Naive thymus-derived CD4-positive, alpha-beta T cell (primary cell): Measurements from ENCODE around the gene SVIL. TPM values are rescaled to one million over a fixed set of nuclear protein-coding genes. Genes with fewer than 3 reads are reported as not detected.

Source experiments
- ATAC-seq: fragments of 150-1000 bp; cut with Tn5 transposase; 2 replicates; pipeline ENCODE4 v1.10.0; 2021; ENCODE audit warnings: mild to moderate bottlenecking, moderate library complexity
- CTCF ChIA-PET: fragments of 350-600 bp; sonication (Branson Sonifier 250); formaldehyde crosslinking; loops from one replicate; lab custom pipeline; 2021; ENCODE audit warnings: antibody characterized with exemption; lab: Charles Lee
- POLR2A ChIA-PET: fragments of 350-600 bp; sonication (Branson Sonifier 250); formaldehyde crosslinking; loops from one replicate; lab custom pipeline; 2021; ENCODE audit warnings: antibody characterized with exemption, inconsistent platforms; lab: Charles Lee
- DNase-seq, 9 donors: peaks; one replicate each; pipeline versions ENCODE4 v3.0.0 to v3.0.0-alpha.2; 2020 to 2022; ENCODE audit warnings: mixed read lengths in 1 of 9
- H3K27ac ChIP-seq: one replicate; pipeline ENCODE4 v1.7.0; 2013; ENCODE audit warnings: mild to moderate bottlenecking, low read depth, low read length, moderate library complexity
- H3K27me3 ChIP-seq, 2 donors: one replicate each; pipeline ENCODE4 v1.7.0; 2013; ENCODE audit warnings: low read length in 2 of 2, mild to moderate bottlenecking in 2 of 2, moderate library complexity in 2 of 2; ENCODE audit not compliant: control insufficient read depth in 2 of 2, insufficient read depth in 2 of 2
- H3K36me3 ChIP-seq, 3 experiments: 1 replicate in 2 of 3; 2 replicates in 1 of 3; pipeline ENCODE4 v1.7.0; 2013; ENCODE audit warnings: low read length in 3 of 3, mild to moderate bottlenecking in 3 of 3, moderate library complexity in 1 of 3; ENCODE audit not compliant: insufficient read depth in 3 of 3, control insufficient read depth in 2 of 3
- H3K4me1 ChIP-seq, 2 donors: one replicate each; pipeline ENCODE4 v1.7.0; 2013; ENCODE audit warnings: low read length in 2 of 2, mild to moderate bottlenecking in 2 of 2, moderate library complexity in 1 of 2; ENCODE audit not compliant: control insufficient read depth in 2 of 2, insufficient read depth in 2 of 2
- H3K4me3 ChIP-seq: 2 replicates; pipeline ENCODE4 v1.7.0; 2013; ENCODE audit warnings: mild to moderate bottlenecking, low read length
- H3K9me3 ChIP-seq, 3 experiments: 1 replicate in 2 of 3; 2 replicates in 1 of 3; pipeline ENCODE4 v1.7.0; 2013; ENCODE audit warnings: low read length in 3 of 3; ENCODE audit not compliant: control insufficient read depth in 2 of 3
- H3K27ac Mint-ChIP-seq, 9 donors: one replicate each; pipeline ENCODE4 v1.8.0; 2020 to 2022; ENCODE audit warnings: mixed read lengths in 9 of 9, mild to moderate bottlenecking in 8 of 9, moderate library complexity in 5 of 9, inconsistent platforms in 2 of 9
- H3K27me3 Mint-ChIP-seq, 5 donors: one replicate each; pipeline ENCODE4 v1.8.0; 2021 to 2022; ENCODE audit warnings: mixed read lengths in 5 of 5, mild to moderate bottlenecking in 1 of 5
- H3K36me3 Mint-ChIP-seq, 5 donors: one replicate each; pipeline ENCODE4 v1.8.0; 2020 to 2022; ENCODE audit warnings: mixed read lengths in 5 of 5, mild to moderate bottlenecking in 3 of 5, inconsistent platforms in 1 of 5
- H3K4me1 Mint-ChIP-seq, 7 donors: one replicate each; pipeline ENCODE4 v1.8.0; 2020 to 2022; ENCODE audit warnings: mixed read lengths in 7 of 7, mild to moderate bottlenecking in 3 of 7, inconsistent platforms in 1 of 7
- H3K4me3 Mint-ChIP-seq, 10 donors: one replicate each; pipeline ENCODE4 v1.8.0; 2020 to 2022; ENCODE audit warnings: mild to moderate bottlenecking in 10 of 10, mixed read lengths in 10 of 10, moderate library complexity in 6 of 10, inconsistent platforms in 2 of 10
- H3K9me3 Mint-ChIP-seq, 11 donors: one replicate each; pipeline ENCODE4 v1.8.0; 2020 to 2022; ENCODE audit warnings: mixed read lengths in 11 of 11, mild to moderate bottlenecking in 4 of 11, inconsistent platforms in 1 of 11, moderate library complexity in 1 of 11
- intact Hi-C, 2 donors: fragments of 100-400 bp; cut with micrococcal nuclease; formaldehyde crosslinking; loops; one replicate each; pipeline ENCODE4 v1.15.1; 2023
- microRNA-seq: library from miRNA; unstranded; fragments of <30 nt; microRNA quantifications from one replicate; pipeline ENCODE4 v1.2.0, GENCODE V29; 2022; ENCODE audit warnings: borderline microRNAs expressed
- polyA plus RNA-seq, 2 donors: library from polyadenylated mRNA; unstranded; fragments of 300-500 nt; fragmentation: Illumina TruSeq; gene quantifications; one replicate each; pipeline ENCODE4 v1.2.3, GENCODE V29; 2021
- total RNA-seq, 6 experiments: library from RNA in 5 of 6; stranded (reverse) in 5 of 6; gene quantifications; 1 replicate in 5 of 6; 2 replicates in 1 of 6; pipeline ENCODE4 v1.2.3 and lab custom pipeline; 2021 to 2026

The SVIL gene
- total and polyA plus RNA-seq, 7 experiments from 2014 or later, result 8.7 to 48.9 (median 20.3) TPM

DNA sequence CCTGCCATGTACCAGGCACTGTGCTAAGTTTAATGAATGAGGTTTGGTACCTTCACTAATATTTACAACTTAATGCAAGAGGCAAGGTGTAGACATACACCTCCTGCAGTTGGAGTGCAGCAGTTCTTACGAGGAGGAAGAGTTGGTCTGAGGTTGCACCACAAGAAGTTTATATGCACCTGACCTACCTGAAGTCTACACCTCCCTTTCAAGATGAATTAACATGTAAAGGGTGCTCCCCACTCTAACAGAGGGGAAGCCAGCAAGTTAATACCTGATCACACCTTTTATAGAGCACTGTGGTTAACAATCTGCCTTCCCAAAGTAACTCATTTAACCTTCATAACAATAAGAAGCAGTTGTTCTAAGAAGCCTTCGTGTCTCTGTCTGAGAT, 225.9 kb downstream of the SVIL start:
- CTCF ChIA-PET, result interaction anchor here (0.6 kb wide), 1 partner anchor 723 kb away, joined by 4 read pairs; no protein-coding TSS in a partner anchor
- intact Hi-C loops, result no loop called here
- Mint-ChIP-seq H3K27me3 (no peaks in the 10 kb centered on the region), H3K4me1 (peaks cover 17 to 46% (median 33%) of the 10 kb centered on the region in 7 donors), H3K36me3 (peaks cover 0 to 7% (median 2%) of the 10 kb centered on the region in 5 donors), H3K27ac (peak overlapping the region; percentile 79 to 95 (median 91)), H3K4me3 (peak overlapping the region; percentile 95 to 100 (median 99)), H3K9me3 (peaks cover 0 to 6% (median 0%) of the 10 kb centered on the region in 11 donors)
- Histone ChIP-seq H3K4me1 (peaks cover 0 to 9% of the 10 kb centered on the region in 2 donors), H3K4me3 (peak overlapping the region; percentile 67), H3K27me3 (no peaks in the 10 kb centered on the region), H3K36me3 (peaks cover 0 to 7% (median 0%) of the 10 kb centered on the region in 3 experiments), H3K9me3 (no peaks in the 10 kb centered on the region), H3K27ac (peak overlapping the region; percentile 49)
- ATAC-seq, result peak; percentile 46
- DNase-seq, result peak in 3 of 9 donors; percentile 5 to 18 (median 15)
- POLR2A ChIA-PET, result no interaction called here

Small RNA genes lying within 50 kb of the gene (microRNA-seq; reads per million reads assigned to microRNA genes)
- not detected for gene MIR604
- gene MIR938, result not detected
